H1 (cell line): ENCODE measurements around the gene DGKH. TPM values are rescaled to one million over a fixed set of nuclear protein-coding genes. Genes with fewer than 3 reads are reported as not detected.

Experiments used
- CTCF ChIA-PET: fragments of 300-600 bp; sonication (Branson Sonifier 250); formaldehyde crosslinking; loops from one replicate; lab custom pipeline; 2021; ENCODE audit not compliant: partially characterized antibody; lab: Charles Lee
- POLR2A ChIA-PET: fragments of 300-600 bp; sonication (Branson Sonifier 250); formaldehyde crosslinking; loops from one replicate; lab custom pipeline; 2021; ENCODE audit warnings: inconsistent platforms; ENCODE audit not compliant: partially characterized antibody; lab: Charles Lee
- DNase-seq, 2 experiments: peaks; one replicate each; pipeline versions ENCODE4 v3.0.0 to v3.0.0-alpha.2; 2010 to 2022; ENCODE audit warnings: low spot score in 2 of 2, low read depth in 1 of 2, mixed read lengths in 1 of 2
- FAIRE-seq: peaks from 2 replicates; lab custom pipeline; 2011; peaks lifted over from hg19 to GRCh38; lab: Jason Lieb, UNC
- H2AFZ ChIP-seq: 2 replicates; pipeline ENCODE4 v1.8.1; 2012; ENCODE audit warnings: low read length, inconsistent platforms
- H2AK5ac ChIP-seq: 2 replicates; pipeline ENCODE4 v1.6.1; 2013; ENCODE audit warnings: low read depth, low read length
- H2BK120ac ChIP-seq: replicated peaks from 2 replicates; pipeline ENCODE3; 2013; ENCODE audit warnings: low read depth, low read length, inconsistent platforms
- H2BK12ac ChIP-seq: 2 replicates; pipeline ENCODE4 v1.6.1; 2013; ENCODE audit warnings: low read depth, low read length
- H2BK15ac ChIP-seq: 2 replicates; pipeline ENCODE4 v1.6.1; 2013; ENCODE audit warnings: low read length
- H2BK20ac ChIP-seq: 2 replicates; pipeline ENCODE4 v1.6.1; 2013; ENCODE audit warnings: low read length
- H2BK5ac ChIP-seq: 2 replicates; pipeline ENCODE4 v1.6.1; 2013; ENCODE audit warnings: low read depth, low read length
- H3K14ac ChIP-seq: 2 replicates; pipeline ENCODE4 v1.6.1; 2013; ENCODE audit warnings: inconsistent platforms; ENCODE audit not compliant: insufficient read length
- H3K18ac ChIP-seq: 2 replicates; pipeline ENCODE4 v1.6.1; 2013; ENCODE audit warnings: low read length; ENCODE audit errors: extremely low read depth
- H3K23ac ChIP-seq: 2 replicates; pipeline ENCODE4 v1.6.1; 2013; ENCODE audit warnings: inconsistent platforms; ENCODE audit not compliant: insufficient read length
- H3K23me2 ChIP-seq: 2 replicates; pipeline ENCODE4 v1.6.1; 2013; ENCODE audit warnings: low read depth, low read length
- H3K27ac ChIP-seq: 2 replicates; pipeline ENCODE4 v1.6.1; 2011; ENCODE audit warnings: low read depth, low read length, inconsistent platforms
- H3K27me3 ChIP-seq, 4 experiments: replicated peaks in 1 of 4; 1 replicate in 1 of 4; 2 replicates in 3 of 4; pipeline versions ENCODE4 v1.6.1 to v1.8.1; 2011 to 2013; ENCODE audit warnings: low read length in 3 of 4, mild to moderate bottlenecking in 3 of 4, inconsistent platforms in 2 of 4, mixed read lengths in 2 of 4, moderate library complexity in 1 of 4; ENCODE audit not compliant: control insufficient read depth in 3 of 4, insufficient read depth in 3 of 4; ENCODE audit errors: extremely low read depth in 1 of 4
- H3K36me3 ChIP-seq, 4 experiments: 2 replicates each; pipeline versions ENCODE4 v1.6.1 to v1.8.1; 2011 to 2013; ENCODE audit warnings: mild to moderate bottlenecking in 4 of 4, low read length in 3 of 4, moderate library complexity in 2 of 4, control low read depth in 1 of 4, inconsistent platforms in 1 of 4; ENCODE audit not compliant: insufficient read depth in 4 of 4, control insufficient read depth in 2 of 4
- H3K4ac ChIP-seq: replicated peaks from 2 replicates; pipeline ENCODE3; 2013; ENCODE audit warnings: low read length, low read depth, mixed read lengths, inconsistent platforms; ENCODE audit not compliant: insufficient read length
- H3K4me1 ChIP-seq, 4 experiments: replicated peaks in 1 of 4; 1 replicate in 1 of 4; 2 replicates in 3 of 4; pipeline versions ENCODE4 v1.6.1 to v1.8.1; 2011 to 2013; ENCODE audit warnings: low read length in 3 of 4, inconsistent platforms in 2 of 4, mixed read lengths in 1 of 4; ENCODE audit not compliant: insufficient read depth in 4 of 4, control insufficient read depth in 3 of 4
- H3K4me2 ChIP-seq, 2 experiments: 2 replicates each; pipeline versions ENCODE4 v1.6.1 to v1.8.1; 2011 to 2013; ENCODE audit warnings: low read depth in 2 of 2, low read length in 2 of 2, control low read depth in 1 of 2, inconsistent platforms in 1 of 2, mild to moderate bottlenecking in 1 of 2; ENCODE audit not compliant: insufficient read depth in 1 of 2
- H3K4me3 ChIP-seq, 4 experiments: fragments of 200-600, 300-600 bp in 1 of 4; sonication (generic), shearing (Covaris generic), sonication (Bioruptor Twin) in 1 of 4; 2 replicates each; pipeline versions ENCODE4 v1.5.1 to v1.8.1; 2011 to 2016; ENCODE audit warnings: low read length in 4 of 4, low read depth in 3 of 4, control low read depth in 2 of 4, inconsistent platforms in 2 of 4, mild to moderate bottlenecking in 2 of 4, mixed read lengths in 1 of 4, moderate library complexity in 1 of 4; ENCODE audit not compliant: insufficient read depth in 2 of 4; ENCODE audit errors: extremely low read depth in 1 of 4
- H3K56ac ChIP-seq: replicated peaks from 2 replicates; pipeline ENCODE3; 2013; ENCODE audit warnings: low read depth, mild to moderate bottlenecking, mixed read lengths, low read length, inconsistent platforms; ENCODE audit not compliant: insufficient read length
- H3K79me1 ChIP-seq: 2 replicates; pipeline ENCODE4 v1.6.1; 2013; ENCODE audit warnings: low read depth, low read length, control low read depth
- H3K79me2 ChIP-seq, 2 experiments: 2 replicates each; pipeline versions ENCODE4 v1.6.1 to v1.8.1; 2012 to 2013; ENCODE audit warnings: low read length in 2 of 2, mild to moderate bottlenecking in 2 of 2, inconsistent platforms in 1 of 2; ENCODE audit not compliant: insufficient read depth in 2 of 2, control insufficient read depth in 1 of 2
- H3K9ac ChIP-seq, 4 experiments: replicated peaks in 1 of 4; 1 replicate in 1 of 4; 2 replicates in 3 of 4; pipeline versions ENCODE4 v1.6.1 to v1.8.1; 2011 to 2013; ENCODE audit warnings: low read depth in 3 of 4, low read length in 3 of 4, control low read depth in 2 of 4, mild to moderate bottlenecking in 2 of 4, moderate library complexity in 2 of 4, inconsistent platforms in 1 of 4; ENCODE audit errors: extremely low read depth in 1 of 4
- H3K9me3 ChIP-seq, 2 experiments: 2 replicates each; pipeline versions ENCODE4 v1.6.1 to v1.8.1; 2012 to 2013; ENCODE audit warnings: mild to moderate bottlenecking in 2 of 2, moderate library complexity in 2 of 2, control low read depth in 1 of 2, inconsistent platforms in 1 of 2, low read depth in 1 of 2, low read length in 1 of 2, mixed read lengths in 1 of 2; ENCODE audit not compliant: insufficient read depth in 2 of 2
- H4K20me1 ChIP-seq, 2 experiments: replicated peaks in 1 of 2; 2 replicates each; pipeline versions ENCODE3 to v1.8.1; 2011 to 2013; ENCODE audit warnings: inconsistent platforms in 2 of 2, low read length in 2 of 2, mild to moderate bottlenecking in 1 of 2; ENCODE audit not compliant: insufficient read depth in 2 of 2, control insufficient read depth in 1 of 2
- H4K5ac ChIP-seq: 2 replicates; pipeline ENCODE4 v1.6.1; 2013; ENCODE audit warnings: low read length, low read depth, mixed read lengths, inconsistent platforms; ENCODE audit not compliant: insufficient read length
- H4K8ac ChIP-seq: 2 replicates; pipeline ENCODE4 v1.8.0; 2013; ENCODE audit warnings: mild to moderate bottlenecking, moderate library complexity, low read length, inconsistent platforms; ENCODE audit not compliant: insufficient read depth; ENCODE audit errors: extremely low read depth
- H4K91ac ChIP-seq: replicated peaks from 2 replicates; pipeline ENCODE3; 2013; ENCODE audit warnings: low read length, mixed read lengths, inconsistent platforms; ENCODE audit not compliant: insufficient read length
- ASH2L ChIP-seq: fragments of 200-600, 300-600 bp; sonication (generic); IDR thresholded peaks from one replicate; pipeline ENCODE4 v1.7.1; 2017; ENCODE audit warnings: low read length
- CBX5 ChIP-seq: fragments of 300-800, 300-1000 bp; sonication (generic); IDR thresholded peaks from 2 replicates; pipeline ENCODE4 v1.7.1; 2016; ENCODE audit warnings: antibody characterized with exemption, low read length, low read depth
- CEBPB ChIP-seq: IDR thresholded peaks from 2 replicates; pipeline ENCODE4 v1.6.1; 2012; ENCODE audit warnings: low read depth, low read length
- EP300 ChIP-seq, 2 experiments: IDR thresholded peaks; 1 replicate in 1 of 2; 2 replicates in 1 of 2; pipeline ENCODE4 v1.6.1; 2011 to 2012; ENCODE audit warnings: low read depth in 2 of 2, low read length in 2 of 2, mild to moderate bottlenecking in 2 of 2, borderline replicate concordance in 1 of 2, inconsistent platforms in 1 of 2, moderate library complexity in 1 of 2
- KDM4A ChIP-seq: IDR thresholded peaks from one replicate; pipeline ENCODE4 v1.7.1; 2012; ENCODE audit warnings: low read depth, mild to moderate bottlenecking, moderate library complexity, low read length, inconsistent platforms; ENCODE audit not compliant: severe bottlenecking
- POLR2A ChIP-seq, 2 experiments: IDR thresholded peaks; 1 replicate in 1 of 2; 2 replicates in 1 of 2; pipeline ENCODE4 v1.6.1; 2011; ENCODE audit warnings: low read depth in 2 of 2, low read length in 2 of 2, mild to moderate bottlenecking in 2 of 2; ENCODE audit errors: control extremely low read depth in 1 of 2
- POLR2AphosphoS5 ChIP-seq: IDR thresholded peaks from 2 replicates; pipeline ENCODE4 v1.6.1; 2011; ENCODE audit warnings: low read depth, low read length
- RFX5 ChIP-seq: IDR thresholded peaks from 2 replicates; pipeline ENCODE4 v1.6.1; 2011; ENCODE audit warnings: low read depth, low read length, improper control_type of control experiment, borderline replicate concordance
- SP2 ChIP-seq: IDR thresholded peaks from 2 replicates; pipeline ENCODE4 v1.6.1; 2012; ENCODE audit warnings: mild to moderate bottlenecking, low read length, inconsistent platforms
- TBP ChIP-seq: IDR thresholded peaks from 2 replicates; pipeline ENCODE4 v1.6.1; 2011; ENCODE audit warnings: low read depth, low read length, improper control_type of control experiment
- polyA plus RNA-seq, 7 experiments: library from polyadenylated mRNA; depleted of rRNA in 3 of 7; stranded (reverse) in 5 of 7; unstranded in 2 of 7; fragments of >200 nt in 5 of 7; fragments of 200-250 nt in 2 of 7; gene quantifications; 1 replicate in 5 of 7; 2 replicates in 1 of 7; 4 replicates in 1 of 7; pipeline versions ENCODE4 v1.2.1 to v1.2.3, GENCODE V29; 2011 to 2013; ENCODE audit warnings: missing spikeins in 2 of 7, mixed read lengths in 2 of 7
- total RNA-seq: library from RNA; stranded (reverse); fragmentation: NEBNext Ultra II Directional; extraction: Animal tissue kit (Norgen Biotek cat#: 25700); gene quantifications from 2 replicates; pipeline ENCODE4 v1.2.1, GENCODE V29; 2021

DGKH gene
- total and polyA plus RNA-seq, 2 of the 8 experiments (the other 6 are each of a cell fraction or from before 2014, with no cell fraction given), result 2.1 to 7.9 TPM

GRCh38 chr13:42035905-42036521, 12.4 kb upstream of the DGKH start:
- H3K4me3 ChIP-seq, result no peak overlapping the region
- no peak overlapping the region for H3K23ac ChIP-seq
- H2BK12ac ChIP-seq, result no peak overlapping the region
- no peak overlapping the region for H2BK120ac ChIP-seq
- peaks cover 6 to 22% (median 18%) of the 10 kb centered on the region in 4 experiments for H3K27me3 ChIP-seq
- H3K27ac ChIP-seq, result no peak overlapping the region
- H4K5ac ChIP-seq, result no peak overlapping the region
- H2AFZ ChIP-seq, result no peak overlapping the region
- no peak for FAIRE-seq
- no peak overlapping the region for H3K9ac ChIP-seq
- no peak overlapping the region for H3K56ac ChIP-seq
- ChIA-PET CTCF (interaction anchor here (1.6 kb wide), 1 partner anchor 92 kb away, joined by 3 read pairs; no protein-coding TSS in a partner anchor), POLR2A (no interaction called here)
- H3K23me2 ChIP-seq, result peaks cover 9% of the 10 kb centered on the region
- H3K36me3 ChIP-seq, result no peaks in the 10 kb centered on the region
- H3K4ac ChIP-seq, result no peak overlapping the region
- H2BK20ac ChIP-seq, result no peak overlapping the region
- no peak overlapping the region for H3K4me2 ChIP-seq
- no peaks in the 10 kb centered on the region for H3K79me1 ChIP-seq
- DNase-seq, result no peak
- no peaks in the 10 kb centered on the region; a peak in 1 of 4 replicates for H3K9me3 ChIP-seq
- H4K8ac ChIP-seq, result no peak overlapping the region
- H2BK5ac ChIP-seq, result no peak overlapping the region
- H2AK5ac ChIP-seq, result no peak overlapping the region
- no peaks in the 10 kb centered on the region for H4K20me1 ChIP-seq
- no peaks in the 10 kb centered on the region for H3K4me1 ChIP-seq
- H3K18ac ChIP-seq, result no peak overlapping the region
- no peak overlapping the region for H4K91ac ChIP-seq
- no peak overlapping the region for H2BK15ac ChIP-seq
- no peaks in the 10 kb centered on the region for H3K79me2 ChIP-seq
- H3K14ac ChIP-seq, result no peak overlapping the region
- TF ChIP-seq POLR2AphosphoS5, result no peak
- TF ChIP-seq SP2, result no peak
- no peak for TF ChIP-seq RFX5
- TF ChIP-seq CBX5, result no peak
- TF ChIP-seq EP300 (IDR thresholded peaks at IDR 0.05; ENCODE audit: borderline replicate concordance in 1 of 2, low read depth in 2 of 2, low read length in 2 of 2), result no peak
- TF ChIP-seq KDM4A, result no peak
- no peak for TF ChIP-seq ASH2L
- no peak for TF ChIP-seq CEBPB
- TF ChIP-seq POLR2A (IDR thresholded peaks at IDR 0.05; ENCODE audit: control extremely low read depth in 1 of 2, low read depth in 2 of 2, low read length in 2 of 2), result no peak
- TF ChIP-seq TBP, result no peak
